HG02973 (cell line): Measurements from ENCODE around the gene ZNF354B.
"Not testable (repeated sequence)": the region's sequence is repeated elsewhere in the genome, so short reads cannot be mapped to it uniquely, and the experiment has no call there.

ENCODE experiments used
- ATAC-seq: cut with Tn5 transposase; IDR thresholded peaks from one replicate; pipeline ENCODE4 v1.9.1; 2021; ENCODE audit warnings: moderate library complexity; ENCODE audit not compliant: unreplicated experiment

Gene ZNF354B

DNA sequence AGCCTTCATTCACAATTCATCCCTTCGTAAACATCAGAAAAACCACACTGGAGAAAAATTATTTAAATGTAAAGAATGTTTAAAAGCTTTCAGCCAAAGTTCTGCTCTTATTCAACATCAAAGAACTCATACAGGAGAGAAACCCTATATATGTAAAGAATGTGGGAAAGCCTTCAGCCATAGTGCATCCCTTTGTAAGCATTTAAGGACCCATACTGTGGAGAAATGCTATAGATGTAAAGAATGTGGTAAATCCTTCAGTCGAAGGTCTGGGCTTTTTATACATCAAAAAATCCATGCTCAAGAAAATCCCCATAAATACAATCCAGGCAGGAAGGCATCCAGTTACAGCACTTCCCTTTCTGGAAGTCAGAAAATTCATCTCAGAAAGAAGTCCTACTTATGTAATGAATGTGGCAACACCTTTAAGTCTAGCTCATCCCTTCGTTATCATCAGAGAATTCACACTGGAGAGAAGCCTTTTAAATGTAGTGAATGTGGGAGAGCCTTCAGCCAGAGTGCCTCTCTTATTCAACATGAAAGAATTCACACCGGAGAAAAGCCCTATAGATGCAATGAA, 23.5 kb downstream of the ZNF354B start:
- ATAC-seq: not testable (repeated sequence)

DNA sequence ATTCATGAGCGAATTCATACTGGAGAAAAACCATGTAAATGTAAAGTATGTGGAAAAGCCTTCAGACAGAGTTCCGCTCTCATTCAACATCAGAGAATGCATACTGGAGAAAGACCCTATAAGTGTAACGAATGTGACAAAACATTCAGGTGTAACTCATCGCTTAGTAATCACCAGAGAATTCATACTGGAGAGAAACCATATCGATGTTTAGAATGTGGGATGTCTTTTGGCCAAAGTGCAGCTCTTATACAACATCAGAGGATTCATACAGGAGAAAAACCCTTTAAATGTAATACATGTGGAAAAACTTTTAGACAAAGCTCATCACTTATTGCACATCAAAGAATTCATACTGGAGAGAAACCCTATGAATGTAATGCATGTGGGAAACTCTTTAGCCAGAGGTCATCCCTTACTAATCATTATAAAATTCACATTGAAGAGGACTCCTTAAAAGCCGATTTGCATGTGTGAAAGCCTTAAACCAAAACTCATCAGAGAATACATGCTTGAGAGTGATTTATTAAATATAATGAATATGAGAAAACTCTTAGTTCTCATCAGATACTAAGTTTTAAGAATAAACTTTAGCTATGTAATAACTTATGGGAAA, 24.2 kb downstream of the ZNF354B start:
- ATAC-seq: no peak

DNA sequence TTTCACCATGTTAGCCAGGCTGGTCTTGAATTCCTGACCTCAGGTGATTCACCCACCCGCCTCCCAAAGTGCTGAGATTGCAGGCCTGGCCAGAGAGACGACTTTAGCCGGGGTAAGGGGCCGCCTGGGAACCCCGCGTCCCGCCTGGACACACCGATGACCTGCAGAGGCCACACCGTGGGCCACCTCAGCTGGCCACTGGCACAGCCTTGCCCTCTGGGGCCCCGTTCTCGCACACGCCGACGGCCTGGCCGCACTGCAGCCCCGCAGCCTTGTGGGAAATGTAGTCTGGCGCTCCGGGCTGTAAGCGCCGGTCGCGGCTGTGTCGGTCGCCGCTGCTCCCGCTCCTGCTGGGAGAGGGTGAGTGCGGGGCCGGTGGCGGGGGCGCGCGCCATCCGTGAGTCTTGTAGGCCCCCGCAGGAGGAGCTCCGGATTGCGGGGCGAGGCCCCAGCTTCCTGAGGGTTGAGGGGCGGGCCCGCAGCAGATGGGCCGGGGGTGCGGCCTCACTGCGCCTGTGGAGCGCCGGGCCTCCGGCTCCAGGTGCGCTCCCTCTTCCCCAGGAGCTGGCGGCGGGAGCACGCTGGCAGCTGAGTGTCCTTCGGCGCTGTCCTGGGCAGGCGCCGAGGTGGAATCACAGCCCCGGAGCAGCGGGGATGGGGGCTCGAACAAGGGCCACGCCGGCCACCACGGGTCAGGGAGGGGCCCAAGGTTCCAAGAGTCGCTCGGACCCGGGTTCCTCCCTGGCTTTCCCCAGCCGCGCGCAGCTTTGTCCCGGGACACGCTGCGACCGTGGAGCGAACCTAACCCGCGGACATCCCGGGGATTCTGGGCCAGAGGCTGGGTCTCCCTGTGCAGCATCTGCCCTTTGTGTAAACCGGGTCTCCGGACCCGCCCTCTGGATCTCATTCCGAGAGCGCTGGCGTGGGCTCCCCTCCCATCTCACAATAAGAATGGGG, 36.1 kb downstream of the ZNF354B start, which contains the start of gene ZFP2:
Gene ZFP2 (plus strand): TSS at position 299 of the 957 bp plus-strand sequence. CDS start 35,401 bp downstream, outside the sequence.
- ATAC-seq: no peak

DNA sequence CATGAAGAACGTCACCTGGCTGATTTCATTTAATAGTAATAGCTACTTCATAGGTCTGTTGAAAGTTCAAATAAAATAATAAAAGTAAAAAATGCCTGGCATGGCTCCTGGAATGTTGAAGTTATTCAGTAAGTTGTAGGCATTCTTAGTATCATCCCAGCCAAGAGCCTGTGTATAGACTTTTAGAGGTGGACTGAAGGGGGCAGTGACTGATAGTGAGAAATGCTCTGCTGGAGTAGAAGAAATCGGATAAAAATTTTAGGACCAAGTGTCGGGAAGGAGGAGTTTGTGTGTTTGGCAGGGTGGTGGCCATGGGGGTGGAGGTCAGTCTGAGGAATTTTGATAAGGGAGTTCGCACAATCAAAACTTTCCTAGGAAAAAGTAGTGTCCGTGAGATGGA, 39.5 kb downstream of the ZNF354B start:
- no peak for ATAC-seq

DNA sequence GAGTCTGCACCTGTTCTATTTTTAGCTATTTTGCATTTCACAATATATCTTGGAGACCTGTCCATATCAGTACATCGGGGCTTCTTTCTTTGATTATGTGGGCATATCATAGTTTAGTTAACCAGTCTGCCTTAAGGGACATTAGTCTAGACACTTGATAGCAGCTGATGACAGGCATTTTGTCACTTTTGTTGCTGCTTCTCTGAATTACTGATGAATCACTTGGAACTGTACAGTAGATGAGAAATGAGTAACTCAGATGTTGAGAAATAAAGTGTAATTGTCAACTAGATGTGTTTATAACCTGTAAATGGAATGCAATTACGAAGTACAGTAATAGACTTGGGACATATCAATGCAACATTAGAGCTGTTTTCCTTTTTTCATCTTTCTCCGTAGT, 43.1 kb downstream of the ZNF354B start:
- ATAC-seq: no peak

DNA sequence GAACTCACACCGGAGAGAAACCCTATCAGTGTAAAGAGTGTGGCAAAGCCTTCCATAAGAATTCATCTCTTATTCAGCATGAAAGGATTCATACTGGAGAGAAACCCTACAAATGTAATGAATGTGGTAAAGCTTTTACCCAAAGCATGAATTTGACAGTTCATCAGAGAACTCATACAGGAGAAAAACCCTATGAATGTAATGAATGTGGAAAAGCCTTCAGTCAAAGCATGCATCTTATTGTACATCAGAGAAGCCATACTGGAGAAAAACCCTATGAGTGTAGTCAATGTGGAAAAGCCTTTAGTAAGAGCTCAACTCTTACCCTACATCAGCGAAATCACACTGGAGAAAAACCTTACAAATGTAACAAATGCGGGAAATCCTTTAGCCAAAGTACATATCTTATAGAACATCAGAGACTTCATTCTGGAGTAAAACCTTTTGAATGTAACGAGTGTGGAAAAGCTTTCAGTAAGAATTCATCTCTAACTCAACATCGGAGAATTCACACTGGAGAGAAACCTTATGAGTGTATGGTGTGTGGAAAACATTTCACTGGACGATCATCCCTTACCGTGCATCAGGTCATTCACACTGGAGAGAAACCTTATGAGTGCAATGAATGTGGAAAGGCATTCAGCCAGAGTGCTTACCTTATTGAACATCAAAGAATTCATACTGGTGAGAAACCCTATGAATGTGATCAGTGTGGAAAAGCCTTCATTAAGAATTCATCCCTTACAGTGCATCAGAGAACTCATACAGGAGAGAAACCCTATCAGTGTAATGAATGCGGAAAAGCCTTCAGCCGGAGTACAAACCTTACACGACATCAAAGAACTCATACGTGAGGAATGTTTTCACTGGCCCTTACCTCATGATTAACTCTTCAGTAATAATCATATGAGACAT, 72.3 kb downstream of the ZNF354B start:
- no peak for ATAC-seq
